H9 (cell line): ENCODE measurements around the gene LBH. TPM values are rescaled to one million over a fixed set of nuclear protein-coding genes. Genes with fewer than 3 reads are reported as not detected.

Experiments
- DNase-seq: peaks from one replicate; pipeline ENCODE4 v3.0.0-alpha.2; 2017
- H2AFZ ChIP-seq: one replicate; pipeline ENCODE4 v1.6.1; 2013; ENCODE audit warnings: mild to moderate bottlenecking, low read length, control low read depth, moderate library complexity
- H2AK5ac ChIP-seq: 2 replicates; pipeline ENCODE4 v1.6.1; 2013; ENCODE audit warnings: low read length, control low read depth, mixed read lengths; ENCODE audit not compliant: insufficient read length
- H2BK120ac ChIP-seq: one replicate; pipeline ENCODE4 v1.6.1; 2013; ENCODE audit warnings: low read depth, mild to moderate bottlenecking, low read length, control low read depth, inconsistent platforms; ENCODE audit not compliant: poor library complexity, severe bottlenecking
- H2BK12ac ChIP-seq: 2 replicates; pipeline ENCODE4 v1.6.1; 2013; ENCODE audit warnings: low read length, control low read depth, mixed read lengths, low read depth; ENCODE audit not compliant: insufficient read length
- H2BK15ac ChIP-seq: 2 replicates; pipeline ENCODE4 v1.6.1; 2013; ENCODE audit warnings: low read depth, low read length, control low read depth
- H2BK20ac ChIP-seq: one replicate; pipeline ENCODE4 v1.6.1; 2013; ENCODE audit warnings: low read depth, mild to moderate bottlenecking, low read length, control low read depth, inconsistent platforms; ENCODE audit not compliant: poor library complexity, severe bottlenecking
- H2BK5ac ChIP-seq: 2 replicates; pipeline ENCODE4 v1.6.1; 2013; ENCODE audit warnings: low read length, control low read depth, mixed read lengths; ENCODE audit not compliant: insufficient read length
- H3K14ac ChIP-seq: 2 replicates; pipeline ENCODE4 v1.6.1; 2013; ENCODE audit warnings: low read length, control low read depth; ENCODE audit not compliant: insufficient read depth
- H3K18ac ChIP-seq: 2 replicates; pipeline ENCODE4 v1.6.1; 2013; ENCODE audit warnings: low read depth, mild to moderate bottlenecking, mixed read lengths, low read length, control low read depth; ENCODE audit not compliant: insufficient read length
- H3K23ac ChIP-seq: 2 replicates; pipeline ENCODE4 v1.6.1; 2013; ENCODE audit warnings: low read length, control low read depth, mixed read lengths, low read depth; ENCODE audit not compliant: insufficient read length
- H3K23me2 ChIP-seq: 2 replicates; pipeline ENCODE4 v1.6.1; 2013; ENCODE audit warnings: low read depth, mild to moderate bottlenecking, mixed read lengths, low read length, control low read depth; ENCODE audit not compliant: insufficient read length, poor library complexity, severe bottlenecking
- H3K27ac ChIP-seq: 2 replicates; pipeline ENCODE4 v1.5.1; 2013; ENCODE audit warnings: low read length, control low read depth, mixed read lengths, low read depth; ENCODE audit not compliant: insufficient read length
- H3K27me3 ChIP-seq: 2 replicates; pipeline ENCODE4 v1.6.1; 2013; ENCODE audit warnings: low read length, control low read depth, inconsistent platforms; ENCODE audit not compliant: insufficient read depth
- H3K4ac ChIP-seq: 2 replicates; pipeline ENCODE4 v1.6.1; 2013; ENCODE audit warnings: low read depth, mild to moderate bottlenecking, control low read depth, inconsistent platforms, low read length, moderate library complexity
- H3K4me1 ChIP-seq: 2 replicates; pipeline ENCODE4 v1.6.1; 2013; ENCODE audit warnings: low read length, control low read depth, inconsistent platforms; ENCODE audit not compliant: insufficient read depth
- H3K4me2 ChIP-seq: 2 replicates; pipeline ENCODE4 v1.6.1; 2013; ENCODE audit warnings: low read length, control low read depth, mixed read lengths; ENCODE audit not compliant: insufficient read length, insufficient read depth
- H3K56ac ChIP-seq: 2 replicates; pipeline ENCODE4 v1.6.1; 2013; ENCODE audit warnings: low read depth, mild to moderate bottlenecking, mixed read lengths, low read length, control low read depth; ENCODE audit not compliant: insufficient read length
- H3K79me1 ChIP-seq: 2 replicates; pipeline ENCODE4 v1.6.1; 2013; ENCODE audit warnings: low read depth, mild to moderate bottlenecking, moderate library complexity, low read length, control low read depth, inconsistent platforms; ENCODE audit not compliant: insufficient read depth, poor library complexity, severe bottlenecking
- H3K79me2 ChIP-seq: 2 replicates; pipeline ENCODE4 v1.6.1; 2013; ENCODE audit warnings: low read length, control low read depth, inconsistent platforms; ENCODE audit not compliant: insufficient read depth
- H3K9ac ChIP-seq: 2 replicates; pipeline ENCODE4 v1.6.1; 2013; ENCODE audit warnings: low read length, control low read depth, mixed read lengths; ENCODE audit not compliant: insufficient read length; ENCODE audit errors: extremely low read depth
- H3K9me3 ChIP-seq: one replicate; pipeline ENCODE4 v1.6.1; 2013; ENCODE audit warnings: low read depth, low read length, inconsistent platforms; ENCODE audit not compliant: control insufficient read depth
- H3T11ph ChIP-seq: one replicate; pipeline ENCODE4 v1.6.1; 2013; ENCODE audit warnings: mild to moderate bottlenecking, low read length, control low read depth, inconsistent platforms
- H4K20me1 ChIP-seq: one replicate; pipeline ENCODE4 v1.6.1; 2013; ENCODE audit not compliant: control insufficient read depth, insufficient read length, insufficient read depth
- H4K5ac ChIP-seq: 2 replicates; pipeline ENCODE4 v1.6.1; 2013; ENCODE audit warnings: low read depth, mild to moderate bottlenecking, mixed read lengths, low read length, control low read depth; ENCODE audit not compliant: insufficient read length
- H4K8ac ChIP-seq: replicated peaks from 2 replicates; pipeline ENCODE4 v1.6.1; 2013; ENCODE audit warnings: low read length, control low read depth, mixed read lengths, low read depth; ENCODE audit not compliant: insufficient read length
- H4K91ac ChIP-seq: 2 replicates; pipeline ENCODE4 v1.6.1; 2013; ENCODE audit warnings: low read depth, mild to moderate bottlenecking, moderate library complexity, mixed read lengths, low read length, control low read depth; ENCODE audit not compliant: insufficient read length
- H3K27ac Mint-ChIP-seq, 3 experiments: 2 replicates in 2 of 3; 3 replicates in 1 of 3; pipeline ENCODE4 v1.8.0; 2020 to 2021; ENCODE audit warnings: mixed read lengths in 3 of 3, mild to moderate bottlenecking in 1 of 3, moderate library complexity in 1 of 3
- H3K27me3 Mint-ChIP-seq: 2 replicates; pipeline ENCODE4 v1.8.0; 2021; ENCODE audit warnings: low read depth, mild to moderate bottlenecking, moderate library complexity, mixed read lengths
- H3K36me3 Mint-ChIP-seq, 3 experiments: 2 replicates in 2 of 3; 3 replicates in 1 of 3; pipeline ENCODE4 v1.8.0; 2020 to 2021; ENCODE audit warnings: low read depth in 3 of 3, mixed read lengths in 3 of 3; ENCODE audit not compliant: insufficient read depth in 1 of 3
- H3K4me1 Mint-ChIP-seq, 2 experiments: 2 replicates each; pipeline ENCODE4 v1.8.0; 2020; ENCODE audit warnings: mixed read lengths in 2 of 2
- H3K4me3 Mint-ChIP-seq, 2 experiments: 2 replicates in 1 of 2; 3 replicates in 1 of 2; pipeline ENCODE4 v1.8.0; 2020 to 2021; ENCODE audit warnings: mild to moderate bottlenecking in 2 of 2, mixed read lengths in 2 of 2, moderate library complexity in 1 of 2
- H3K9me3 Mint-ChIP-seq, 2 experiments: 2 replicates in 1 of 2; 3 replicates in 1 of 2; pipeline ENCODE4 v1.8.0; 2020; ENCODE audit warnings: mild to moderate bottlenecking in 2 of 2, mixed read lengths in 2 of 2, moderate library complexity in 1 of 2
- CTCF ChIP-seq: fragments of 200-600 bp; sonication (generic); conservative IDR thresholded peaks from 3 replicates; pipeline ENCODE4 v1.8.0; 2021; ENCODE audit warnings: antibody characterized with exemption, mild to moderate bottlenecking
- WGBS: extraction: QIAGEN DNeasy Blood & Tissue Kit; methylation state at CpG from one replicate; pipeline ENCODE4 v1.1.7; 2013; ENCODE audit warnings: missing lambda C conversion rate, low lambda C conversion rate, mixed read lengths; ENCODE audit not compliant: insufficient read length; ENCODE audit errors: extremely low coverage; 5-methylcytosine and 5-hydroxymethylcytosine counted together
- total RNA-seq: library from RNA; stranded (reverse); gene quantifications from 2 replicates; pipeline ENCODE4 v1.2.1, GENCODE V29; 2021

Gene LBH
- total RNA-seq, 1 experiment from 2014 or later: 53.0 TPM

- Histone ChIP-seq H2BK12ac (no peak overlapping the region), H3K23me2 (no peaks in the 10 kb centered on the region), H4K20me1 (no peaks in the 10 kb centered on the region), H2AK5ac (no peak overlapping the region), H2BK20ac (no peak overlapping the region), H3K23ac (no peak overlapping the region), H2AFZ (no peak overlapping the region), H3T11ph (no peak overlapping the region), H3K9ac (no peak overlapping the region), H3K79me1 (no peaks in the 10 kb centered on the region), H3K56ac (no peak overlapping the region), H3K4ac (no peak overlapping the region), H3K27ac (no peak overlapping the region), H3K4me2 (no peak overlapping the region), H2BK120ac (no peak overlapping the region), H2BK15ac (no peak overlapping the region), H3K27me3 (no peaks in the 10 kb centered on the region), H3K4me1 (no peaks in the 10 kb centered on the region), H3K14ac (no peak overlapping the region), H3K79me2 (no peaks in the 10 kb centered on the region), H4K5ac (no peak overlapping the region), H2BK5ac (no peak overlapping the region), H4K91ac (no peak overlapping the region), H3K18ac (no peak overlapping the region), H4K8ac (no peak overlapping the region), H3K9me3 (no peaks in the 10 kb centered on the region)
- Mint-ChIP-seq H3K9me3 (no peaks in the 10 kb centered on the region), H3K4me1 (peaks cover 5 to 6% of the 10 kb centered on the region in 2 experiments), H3K27me3 (no peaks in the 10 kb centered on the region), H3K4me3 (no peak overlapping the region), H3K36me3 (no peaks in the 10 kb centered on the region), H3K27ac (no peak overlapping the region)
- no CpG with 5 or more reads among the region's 1 CpG for WGBS
- DNase-seq: no peak
- TF ChIP-seq CTCF: no peak
Measured at GRCh38 chr2:30205456-30205855, 25.9 kb upstream of the LBH start.
